ENCODE data around the gene JAGN1.
A peak's percentile ranks its signal among the peaks of the same experiment; 100 is the strongest.
"Not testable (repeated sequence)": the region's sequence is repeated elsewhere in the genome, so short reads cannot be mapped to it uniquely, and the experiment has no call there.

JAGN1 gene

GRCh38 chr3:9898467-9899241, 8.2 kb downstream of the JAGN1 start:
- DNase-seq = no peak

DNA sequence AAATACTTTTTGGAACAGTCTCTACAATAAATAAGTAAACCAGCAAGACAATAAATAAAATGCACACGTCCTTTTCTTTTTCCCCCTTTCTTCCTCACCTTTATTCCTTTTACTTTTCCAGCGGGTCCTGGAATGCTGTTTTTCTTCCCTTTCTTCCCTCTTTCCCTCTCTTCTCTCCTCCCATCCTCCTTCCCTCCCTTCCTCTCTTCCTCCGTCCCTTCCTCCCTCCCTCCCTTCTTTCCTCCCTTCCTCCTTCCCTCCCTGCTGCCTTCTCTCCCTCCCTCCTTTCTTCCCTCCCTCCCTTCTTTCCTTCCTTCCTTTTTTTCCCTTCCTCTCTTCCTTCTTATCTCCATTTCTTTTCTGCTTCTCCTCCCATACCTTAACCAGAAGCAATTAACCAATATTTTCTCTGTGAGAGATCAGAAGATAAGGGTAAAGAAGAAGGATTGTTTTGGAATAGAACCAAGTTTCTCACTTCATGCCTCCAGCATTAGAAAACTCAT, 8.9 kb downstream of the JAGN1 start:
- DNase-seq = no peak

DNA sequence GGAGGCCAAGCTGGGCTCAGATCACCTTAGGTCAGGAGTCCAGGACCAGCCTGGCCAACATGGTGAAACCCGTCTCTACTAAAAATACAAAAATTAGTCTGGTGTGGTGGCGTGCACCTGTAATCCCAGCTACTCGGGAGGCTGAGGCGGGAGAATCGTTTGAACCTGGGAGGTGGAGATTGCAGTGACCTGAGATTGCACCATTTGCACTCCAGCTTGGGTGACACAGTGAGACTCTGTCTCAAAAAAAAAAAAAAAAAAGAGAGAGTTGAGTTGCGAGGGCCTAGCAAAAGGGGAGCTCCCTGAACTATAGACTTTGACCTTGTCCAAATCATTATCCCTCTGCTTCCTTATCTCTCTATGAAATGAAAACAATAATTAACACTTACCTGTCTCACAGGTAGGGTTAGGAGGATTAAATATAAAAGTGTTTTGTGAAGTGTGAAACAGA, 10.6 kb downstream of the JAGN1 start:
- DNase-seq = not testable (repeated sequence)

GRCh38 chr3:9901967-9902366, 11.6 kb downstream of the JAGN1 start:
- no peak for DNase-seq

DNA sequence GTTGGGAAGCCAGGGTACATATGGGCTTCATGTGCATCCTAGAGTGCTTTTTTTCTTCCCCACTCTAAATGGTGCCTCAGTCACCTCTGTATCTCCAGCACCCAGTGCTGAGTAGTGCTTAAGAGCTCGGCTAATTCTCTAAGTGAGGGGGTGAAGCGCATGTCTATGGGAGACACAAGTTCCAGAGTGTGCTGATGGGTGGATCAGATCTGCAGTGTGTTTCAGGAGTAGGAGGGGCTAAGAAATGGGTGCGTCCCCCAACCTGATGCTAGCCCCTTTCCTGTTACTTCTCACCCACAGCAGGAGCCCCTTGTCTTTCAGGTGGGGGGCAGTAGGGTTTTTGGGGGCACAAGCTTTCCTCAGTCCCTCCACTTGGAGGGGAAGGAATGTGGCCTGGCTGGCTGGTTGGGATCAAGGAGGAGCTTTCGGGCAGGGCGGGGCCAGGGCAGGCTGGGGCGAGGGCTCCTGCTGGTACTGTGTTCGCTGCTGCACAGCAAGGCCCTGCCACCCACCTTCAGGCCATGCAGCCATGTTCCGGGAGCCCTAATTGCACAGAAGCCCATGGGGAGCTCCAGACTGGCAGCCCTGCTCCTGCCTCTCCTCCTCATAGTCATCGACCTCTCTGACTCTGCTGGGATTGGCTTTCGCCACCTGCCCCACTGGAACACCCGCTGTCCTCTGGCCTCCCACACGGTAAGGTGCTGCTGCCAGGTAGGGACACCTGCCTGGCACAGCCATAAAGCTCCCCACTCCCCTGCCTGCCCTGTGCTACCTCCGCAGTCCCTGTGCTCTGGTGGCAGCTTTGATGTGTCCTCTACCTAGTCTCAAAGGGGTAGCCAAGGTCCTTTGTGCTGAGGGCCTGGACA, 12.2 kb downstream of the JAGN1 start, which contains the start of gene IL17RE:
IL17RE (plus strand) TSS at position 477 of the 866 bp plus-strand sequence; CDS start at position 562, 85 bp downstream.
- DNase-seq = peak; percentile 5

DNA sequence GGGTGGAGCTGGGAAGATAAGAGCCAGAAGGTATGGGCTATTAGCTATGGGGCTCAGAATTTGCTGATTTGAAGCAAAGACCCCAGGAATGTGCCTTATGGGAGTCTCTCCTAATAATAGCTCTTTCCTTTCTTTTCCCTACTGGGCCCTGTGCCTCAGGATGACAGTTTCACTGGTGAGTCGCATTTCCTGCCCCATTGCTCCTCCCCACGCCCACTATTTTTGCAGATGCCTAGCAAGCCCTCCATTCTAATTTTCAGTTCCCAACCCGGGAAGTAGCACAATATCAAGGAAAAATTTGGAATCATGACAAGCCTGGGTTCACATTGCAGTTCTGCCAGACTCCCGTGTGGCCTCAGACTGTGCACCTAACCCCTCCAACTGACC, 12.8 kb downstream of the JAGN1 start:
- DNase-seq = no peak

DNA sequence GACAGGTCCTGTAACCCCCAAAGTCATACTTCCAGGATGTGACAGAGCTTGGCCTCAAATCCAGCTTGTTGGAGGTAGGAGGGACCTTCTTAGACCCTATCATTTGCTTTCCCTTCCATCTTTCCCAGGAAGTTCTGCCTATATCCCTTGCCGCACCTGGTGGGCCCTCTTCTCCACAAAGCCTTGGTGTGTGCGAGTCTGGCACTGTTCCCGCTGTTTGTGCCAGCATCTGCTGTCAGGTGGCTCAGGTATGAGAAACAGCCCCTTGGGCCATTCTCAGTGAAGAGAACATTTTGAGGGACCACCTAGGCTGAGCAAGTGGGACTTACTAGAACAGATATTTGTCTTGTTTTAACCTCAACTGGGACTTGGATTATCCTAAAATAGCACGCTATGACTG, 13.5 kb downstream of the JAGN1 start:
- DNase-seq = no peak

DNA sequence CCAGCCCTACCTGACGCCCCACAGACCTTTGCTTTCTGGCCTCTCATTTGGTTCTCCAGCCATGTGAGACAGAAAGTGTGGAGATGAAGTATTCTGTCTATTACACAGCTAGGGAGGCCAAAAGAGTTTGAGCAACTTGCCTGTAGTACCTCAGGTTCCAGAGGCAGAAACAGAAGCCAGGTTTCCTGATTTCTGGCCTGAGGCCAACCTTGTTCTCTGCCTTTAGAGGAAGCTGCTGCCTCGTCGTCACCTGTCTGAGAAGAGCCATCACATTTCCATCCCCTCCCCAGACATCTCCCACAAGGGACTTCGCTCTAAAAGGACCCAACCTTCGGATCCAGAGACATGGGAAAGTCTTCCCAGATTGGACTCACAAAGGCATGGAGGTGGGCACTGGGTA, 16.1 kb downstream of the JAGN1 start:
- DNase-seq = no peak

GRCh38 chr3:9908286-9908685, 17.9 kb downstream of the JAGN1 start:
- no peak for DNase-seq

DNA sequence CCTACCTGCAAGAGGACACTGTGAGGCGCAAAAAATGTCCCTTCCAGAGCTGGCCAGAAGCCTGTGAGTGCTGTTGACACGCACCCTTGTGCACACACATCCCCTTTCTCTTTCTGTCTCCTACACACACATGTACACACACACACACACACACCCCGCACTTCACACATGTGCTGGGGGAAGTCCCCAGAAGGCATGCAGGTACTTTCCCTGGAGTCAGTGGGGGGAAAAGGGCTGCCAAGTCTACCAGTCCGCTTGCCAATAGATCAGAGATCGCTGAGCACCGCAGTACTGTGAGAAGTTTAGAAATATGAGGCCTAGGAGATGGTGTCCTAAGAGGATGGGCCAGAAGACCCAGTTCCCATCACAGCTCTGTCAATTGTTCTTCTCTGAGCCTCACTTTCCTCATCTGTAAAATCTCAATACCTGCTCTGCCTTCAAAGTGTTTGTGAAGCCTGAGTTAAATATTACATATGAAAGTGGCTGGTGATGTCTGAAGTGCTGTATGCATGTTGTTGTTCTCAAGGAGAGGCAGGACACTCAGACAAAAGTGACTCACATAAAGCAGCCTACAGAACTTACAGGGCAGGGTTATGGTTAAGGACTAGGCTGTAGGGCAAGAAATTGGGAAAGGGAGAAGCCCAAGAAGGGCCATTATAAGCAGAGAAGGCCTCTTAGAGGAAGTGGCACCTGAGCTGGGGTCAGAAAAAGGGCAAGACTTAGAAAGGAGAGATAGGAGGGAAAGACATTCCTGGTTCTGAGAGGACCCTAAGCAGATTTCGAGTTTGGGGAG, 19.0 kb downstream of the JAGN1 start:
- DNase-seq = no peak

DNA sequence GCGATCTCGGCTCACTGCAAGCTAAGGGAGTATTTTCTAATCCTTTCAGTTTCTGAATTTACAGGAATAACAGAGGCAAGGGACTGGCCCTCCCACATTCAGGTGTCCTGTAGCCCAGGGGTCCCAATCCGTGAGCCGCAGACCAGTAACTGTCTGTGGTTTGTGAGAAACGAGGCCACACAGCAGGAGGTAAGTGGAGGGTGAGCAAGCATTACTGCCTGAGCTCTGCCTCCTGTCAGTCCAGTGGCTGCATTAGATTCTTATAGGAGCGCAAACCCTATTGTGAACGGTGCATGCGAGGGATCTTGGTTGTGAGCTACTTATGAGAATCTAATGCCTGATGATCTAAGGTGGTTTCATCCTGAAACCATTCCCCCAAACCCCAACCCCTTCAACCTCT, 21.5 kb downstream of the JAGN1 start:
- peak; percentile 11 for DNase-seq

- no peak for DNase-seq
Observed at GRCh38 chr3:9912294-9912935, 22.0 kb downstream of the JAGN1 start.

DNA sequence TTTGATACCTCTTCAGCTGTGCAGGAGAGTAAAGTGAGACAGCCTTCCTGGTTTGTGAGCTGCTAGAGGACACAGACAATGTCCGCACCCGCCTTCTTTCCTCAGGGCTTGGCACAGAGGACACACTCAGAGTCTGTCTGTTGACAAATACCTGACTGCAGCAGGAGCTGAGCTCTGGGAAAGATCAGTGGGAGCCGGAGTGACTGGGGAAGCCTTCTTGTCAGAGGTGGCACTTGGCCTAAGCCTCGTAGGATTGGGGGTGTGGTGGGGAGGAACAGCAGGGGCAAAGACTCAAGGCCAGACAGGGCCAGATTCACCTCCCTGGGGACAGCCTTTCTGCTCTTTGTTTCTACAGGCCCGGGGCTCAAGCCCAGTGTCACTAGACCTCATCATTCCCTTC, 23.2 kb downstream of the JAGN1 start:
- DNase-seq = no peak

DNA sequence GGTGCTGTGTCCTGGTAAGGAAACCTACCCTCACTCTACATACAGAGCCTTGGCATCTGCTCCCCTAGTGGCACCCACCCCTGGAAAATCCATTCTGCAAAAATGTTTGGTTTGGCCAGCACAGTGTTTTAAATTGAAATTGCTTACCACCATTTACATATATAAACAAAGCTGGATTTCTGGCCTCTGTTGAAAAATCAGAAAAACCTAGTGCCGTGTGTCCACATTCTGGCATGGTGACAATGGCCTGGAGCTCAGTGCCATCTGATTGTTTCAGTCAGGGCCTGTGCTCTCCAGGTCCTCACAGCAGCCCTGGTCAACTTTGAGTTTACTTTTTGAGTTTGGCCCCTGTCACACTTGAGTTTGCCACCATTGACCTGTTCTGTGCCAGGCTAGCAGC, 23.6 kb downstream of the JAGN1 start:
- no peak for DNase-seq

GRCh38 chr3:9914559-9915253, 24.3 kb downstream of the JAGN1 start:
- no peak for DNase-seq

DNA sequence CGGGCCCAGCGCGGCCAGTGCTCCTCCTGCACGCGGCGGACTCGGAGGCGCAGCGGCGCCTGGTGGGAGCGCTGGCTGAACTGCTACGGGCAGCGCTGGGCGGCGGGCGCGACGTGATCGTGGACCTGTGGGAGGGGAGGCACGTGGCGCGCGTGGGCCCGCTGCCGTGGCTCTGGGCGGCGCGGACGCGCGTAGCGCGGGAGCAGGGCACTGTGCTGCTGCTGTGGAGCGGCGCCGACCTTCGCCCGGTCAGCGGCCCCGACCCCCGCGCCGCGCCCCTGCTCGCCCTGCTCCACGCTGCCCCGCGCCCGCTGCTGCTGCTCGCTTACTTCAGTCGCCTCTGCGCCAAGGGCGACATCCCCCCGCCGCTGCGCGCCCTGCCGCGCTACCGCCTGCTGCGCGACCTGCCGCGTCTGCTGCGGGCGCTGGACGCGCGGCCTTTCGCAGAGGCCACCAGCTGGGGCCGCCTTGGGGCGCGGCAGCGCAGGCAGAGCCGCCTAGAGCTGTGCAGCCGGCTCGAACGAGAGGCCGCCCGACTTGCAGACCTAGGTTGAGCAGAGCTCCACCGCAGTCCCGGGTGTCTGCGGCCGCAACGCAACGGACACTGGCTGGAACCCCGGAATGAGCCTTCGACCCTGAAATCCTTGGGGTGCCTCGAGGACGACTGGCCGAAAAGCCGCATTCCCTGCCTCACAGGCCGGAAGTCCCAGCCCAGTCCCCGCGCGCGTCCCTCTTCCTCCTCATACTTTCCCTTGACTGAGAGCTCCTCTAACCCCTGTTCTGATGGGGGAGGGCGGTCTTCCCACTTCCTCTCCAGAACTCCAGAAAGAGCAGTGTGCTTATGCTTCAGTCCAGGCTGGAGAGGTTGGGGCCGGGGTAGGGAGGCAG, 25.1 kb downstream of the JAGN1 start:
- DNase-seq = peak; percentile 81

- no peak for DNase-seq
Observed at GRCh38 chr3:9916346-9916733, 25.9 kb downstream of the JAGN1 start.

DNA sequence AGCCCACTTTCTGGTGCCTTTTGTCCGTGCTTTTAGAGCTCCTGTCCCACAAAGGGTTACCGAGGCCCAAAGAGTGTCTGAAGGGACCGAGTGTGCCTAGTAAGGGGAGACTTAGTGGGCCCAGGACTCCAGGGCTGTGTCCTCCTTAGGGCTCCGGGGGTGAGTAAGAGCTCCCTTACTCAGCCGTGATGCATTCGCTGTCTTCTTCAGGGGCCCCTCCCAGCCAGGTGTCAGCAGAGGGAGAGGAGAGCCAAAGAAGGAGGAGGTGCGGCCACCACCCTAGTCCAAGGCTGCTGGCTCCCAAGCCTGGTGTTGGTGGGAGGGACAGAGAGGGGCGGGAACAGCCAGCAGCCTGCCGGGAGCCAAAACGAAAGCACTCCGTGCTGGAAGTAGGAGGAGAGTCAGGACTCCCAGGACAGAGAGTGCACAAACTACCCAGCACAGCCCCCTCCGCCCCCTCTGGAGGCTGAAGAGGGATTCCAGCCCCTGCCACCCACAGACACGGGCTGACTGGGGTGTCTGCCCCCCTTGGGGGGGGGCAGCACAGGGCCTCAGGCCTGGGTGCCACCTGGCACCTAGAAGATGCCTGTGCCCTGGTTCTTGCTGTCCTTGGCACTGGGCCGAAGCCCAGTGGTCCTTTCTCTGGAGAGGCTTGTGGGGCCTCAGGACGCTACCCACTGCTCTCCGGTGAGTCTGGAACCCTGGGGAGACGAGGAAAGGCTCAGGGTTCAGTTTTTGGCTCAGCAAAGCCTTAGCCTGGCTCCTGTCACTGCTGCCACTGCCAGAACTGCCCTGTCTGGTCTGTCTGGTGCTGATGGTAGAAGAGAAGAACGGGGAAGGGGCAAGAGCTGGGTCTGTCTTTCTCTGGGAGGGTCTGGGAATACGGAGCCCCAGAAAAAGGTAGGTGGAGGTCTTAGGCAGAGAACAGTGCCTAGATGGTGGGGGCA, 26.6 kb downstream of the JAGN1 start, which contains the start of gene IL17RC:
IL17RC (plus strand) TSS at position 365 of the 947 bp plus-strand sequence; CDS start at position 583, 218 bp downstream.
- DNase-seq = peak; percentile 72

DNA sequence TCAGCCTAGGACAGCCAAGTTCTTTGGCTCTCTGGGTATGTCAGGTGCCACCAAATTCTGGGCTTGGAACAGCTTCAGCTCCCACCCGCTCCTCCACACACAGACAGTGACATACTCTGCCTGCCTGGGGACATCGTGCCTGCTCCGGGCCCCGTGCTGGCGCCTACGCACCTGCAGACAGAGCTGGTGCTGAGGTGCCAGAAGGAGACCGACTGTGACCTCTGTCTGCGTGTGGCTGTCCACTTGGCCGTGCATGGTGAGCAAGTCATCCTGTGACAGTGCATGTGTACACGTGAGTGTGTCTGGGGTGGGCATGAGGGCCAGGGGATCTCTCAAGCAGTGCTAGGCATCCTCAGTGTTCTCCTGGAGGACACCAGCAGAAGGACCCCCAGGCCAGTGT, 27.4 kb downstream of the JAGN1 start:
- DNase-seq = no peak

Measured in retina (tissue), 1 donor.